ENCODE data around the gene PXDN. TPM values are rescaled to one million over a fixed set of nuclear protein-coding genes. Genes with fewer than 3 reads are reported as not detected.
A peak's percentile ranks its signal among the peaks of the same experiment; 100 is the strongest.

The PXDN gene
- total RNA-seq, 1 donor: 137 TPM

- peak overlapping the region; percentile 81 for H3K4me3 ChIP-seq (ENCODE audit: low read depth, low read length)
- TF ChIP-seq CTCF (IDR thresholded peaks at IDR 0.05; ENCODE audit: insufficient read depth, low read length): no peak
- DNase-seq (ENCODE audit: low read depth): peak; percentile 40
Measured at GRCh38 chr2:1744151-1744445, 217 bp downstream of the PXDN start.

GRCh38 chr2:1743396-1744150 is 742 bp downstream of the PXDN start:
- no peak for TF ChIP-seq CTCF (IDR thresholded peaks at IDR 0.05; ENCODE audit: insufficient read depth, low read length)
- peak overlapping the region; percentile 81 for H3K4me3 ChIP-seq (ENCODE audit: low read depth, low read length)
- DNase-seq (ENCODE audit: low read depth): peak; percentile 55

- H3K4me3 ChIP-seq (ENCODE audit: low read depth, low read length): peak overlapping the region; percentile 81
- TF ChIP-seq CTCF (IDR thresholded peaks at IDR 0.05; ENCODE audit: insufficient read depth, low read length): peak; percentile 63
- DNase-seq (ENCODE audit: low read depth): peak; percentile 96
Measured at GRCh38 chr2:1742681-1743395, 1.5 kb downstream of the PXDN start.

GRCh38 chr2:1742301-1742680 is 2.0 kb downstream of the PXDN start:
- no peak for TF ChIP-seq CTCF (IDR thresholded peaks at IDR 0.05; ENCODE audit: insufficient read depth, low read length)
- no peak for DNase-seq (ENCODE audit: low read depth)
- H3K4me3 ChIP-seq (ENCODE audit: low read depth, low read length): peak overlapping the region; percentile 81

GRCh38 chr2:1741851-1742250 is 2.5 kb downstream of the PXDN start:
- TF ChIP-seq CTCF (IDR thresholded peaks at IDR 0.05; ENCODE audit: insufficient read depth, low read length): no peak
- no peak for DNase-seq (ENCODE audit: low read depth)
- H3K4me3 ChIP-seq (ENCODE audit: low read depth, low read length): peak overlapping the region; percentile 81

GRCh38 chr2:1740716-1741589 is 3.4 kb downstream of the PXDN start:
- no peak overlapping the region for H3K4me3 ChIP-seq (ENCODE audit: low read depth, low read length)
- no peak for TF ChIP-seq CTCF (IDR thresholded peaks at IDR 0.05; ENCODE audit: insufficient read depth, low read length)
- no peak for DNase-seq (ENCODE audit: low read depth)

Data from fibroblast of the aortic adventitia (primary cell).